Testis (tissue), 2 donors: ENCODE results near the gene LRP8.

Source experiments
- CTCF ChIP-seq, 3 experiments: fragments of 450-650 bp in 2 of 3; fragments of 200-600 bp in 1 of 3; sonication (generic) in 1 of 3; IDR thresholded peaks; one replicate each; pipeline ENCODE4 v1.5.1; 2016 to 2019; ENCODE audit warnings: antibody characterized with exemption in 3 of 3, mild to moderate bottlenecking in 2 of 3, moderate library complexity in 1 of 3
- POLR2A ChIP-seq: fragments of 450-650 bp; IDR thresholded peaks from one replicate; pipeline ENCODE4 v1.6.1; 2017; ENCODE audit warnings: antibody characterized with exemption, mild to moderate bottlenecking, moderate library complexity

DNA sequence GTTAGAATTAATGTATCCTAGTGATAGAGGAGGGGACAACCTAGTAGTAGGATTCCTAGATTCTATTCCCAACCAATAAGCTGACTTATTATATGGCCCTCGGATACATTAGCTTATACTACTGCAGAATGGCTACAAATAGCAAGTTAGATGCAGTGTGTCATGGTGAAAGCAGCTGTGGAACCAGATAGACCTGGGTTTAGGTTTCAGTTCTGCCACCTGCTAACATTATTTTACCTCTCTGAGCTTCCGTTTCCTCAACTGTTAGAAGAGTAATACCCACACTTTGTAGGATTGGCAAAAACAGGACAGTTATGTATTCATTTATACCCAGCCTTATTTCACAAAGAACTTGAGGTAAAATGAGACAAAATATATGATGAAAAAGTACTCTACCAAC is 67.9 kb downstream of the LRP8 start:
- TF ChIP-seq CTCF (IDR thresholded peaks at IDR 0.05) (no peak), POLR2A (no peak)
